ENCODE results near the gene IRX6.

IRX6 gene

DNA sequence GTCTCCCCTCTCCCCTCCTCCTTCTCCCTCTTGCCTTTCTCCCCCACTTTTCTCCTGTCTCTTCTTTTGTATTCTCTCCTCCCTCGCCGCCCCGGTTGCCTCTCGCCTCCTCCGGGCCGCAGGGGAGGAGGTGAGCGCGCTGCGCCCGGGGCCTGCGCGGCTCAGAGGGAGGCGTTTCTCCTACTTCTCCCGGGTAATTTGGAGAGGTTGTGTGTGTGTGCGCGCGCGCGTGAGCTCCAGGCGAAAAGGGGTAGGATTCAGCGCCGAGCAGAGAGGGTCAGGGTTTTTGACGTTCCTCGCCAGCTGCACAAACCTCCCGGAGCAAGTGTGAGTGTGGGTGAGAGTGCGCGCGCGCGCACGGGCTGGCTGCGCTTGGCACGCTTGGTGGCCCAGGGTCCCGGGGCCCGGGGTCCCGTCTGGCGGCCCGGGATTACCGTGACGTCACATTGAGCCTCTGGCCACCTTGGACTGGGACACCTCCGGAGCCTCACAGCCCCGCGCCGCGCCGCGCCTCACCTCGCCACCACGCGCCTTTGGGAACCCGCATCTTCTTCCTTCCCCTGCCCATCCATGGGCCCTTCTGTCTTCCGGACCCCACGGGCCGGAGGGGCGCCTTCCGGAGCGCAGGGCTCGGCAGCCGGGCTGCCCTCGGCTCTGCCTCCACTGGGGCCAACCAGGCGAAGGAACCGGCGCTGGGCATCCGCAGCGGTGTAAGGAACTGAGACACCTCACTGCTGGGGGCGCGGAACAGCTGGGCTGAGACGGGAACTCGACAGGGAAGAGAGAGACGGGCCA, 479 bp downstream of the IRX6 start:
- DNase-seq (ENCODE audit: low read depth), result no peak

DNA sequence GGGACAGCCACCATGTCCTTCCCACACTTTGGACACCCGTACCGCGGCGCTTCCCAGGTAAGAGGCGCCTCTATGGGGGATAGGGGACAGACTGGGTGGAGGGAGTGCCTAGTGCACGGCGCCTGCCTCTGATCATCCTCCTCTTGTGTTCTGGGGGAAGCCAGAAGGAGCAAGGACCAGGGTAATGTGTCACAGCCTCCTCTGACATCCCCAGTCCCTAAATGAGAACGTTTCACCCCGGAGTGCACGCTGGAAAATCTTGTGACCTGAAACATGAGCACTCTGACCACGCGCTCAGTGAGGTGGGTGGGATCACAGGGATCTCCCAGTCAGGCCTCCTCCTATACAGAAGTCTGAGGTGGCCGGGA, 1.1 kb downstream of the IRX6 start:
- no peak for DNase-seq (ENCODE audit: low read depth)

DNA sequence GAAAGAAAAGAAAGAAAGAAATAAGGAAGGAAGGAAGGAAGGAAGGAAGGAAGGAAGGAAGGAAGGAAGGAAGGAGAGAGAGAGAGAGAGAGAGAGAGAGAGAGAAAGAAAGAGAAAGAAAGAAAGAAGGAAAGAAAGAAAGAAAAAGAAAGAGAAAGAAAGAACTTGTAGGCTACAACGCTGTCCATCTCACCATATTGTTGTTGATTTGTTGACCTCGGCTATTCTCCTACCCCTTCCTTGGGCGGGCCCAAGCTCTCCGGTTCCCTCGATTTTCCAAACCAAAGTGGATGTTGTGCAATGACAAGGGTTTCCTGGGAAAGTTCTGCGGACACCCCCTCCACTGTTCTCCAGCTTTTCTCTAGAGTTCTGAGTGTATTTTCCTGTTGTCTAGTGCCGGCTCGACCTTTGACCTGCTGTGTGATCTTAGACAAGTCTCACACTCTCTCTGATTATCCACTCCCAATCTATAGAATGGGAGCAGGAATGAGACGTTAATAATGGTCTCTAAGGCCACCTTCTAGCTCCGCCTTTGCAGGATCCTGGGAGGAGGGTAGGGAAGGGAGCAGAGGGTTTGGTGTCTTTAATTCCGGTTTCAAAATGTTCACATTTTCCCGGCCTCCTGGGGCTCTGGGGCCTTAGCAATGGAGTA, 1.6 kb downstream of the IRX6 start:
- no peak for DNase-seq (ENCODE audit: low read depth)

DNA sequence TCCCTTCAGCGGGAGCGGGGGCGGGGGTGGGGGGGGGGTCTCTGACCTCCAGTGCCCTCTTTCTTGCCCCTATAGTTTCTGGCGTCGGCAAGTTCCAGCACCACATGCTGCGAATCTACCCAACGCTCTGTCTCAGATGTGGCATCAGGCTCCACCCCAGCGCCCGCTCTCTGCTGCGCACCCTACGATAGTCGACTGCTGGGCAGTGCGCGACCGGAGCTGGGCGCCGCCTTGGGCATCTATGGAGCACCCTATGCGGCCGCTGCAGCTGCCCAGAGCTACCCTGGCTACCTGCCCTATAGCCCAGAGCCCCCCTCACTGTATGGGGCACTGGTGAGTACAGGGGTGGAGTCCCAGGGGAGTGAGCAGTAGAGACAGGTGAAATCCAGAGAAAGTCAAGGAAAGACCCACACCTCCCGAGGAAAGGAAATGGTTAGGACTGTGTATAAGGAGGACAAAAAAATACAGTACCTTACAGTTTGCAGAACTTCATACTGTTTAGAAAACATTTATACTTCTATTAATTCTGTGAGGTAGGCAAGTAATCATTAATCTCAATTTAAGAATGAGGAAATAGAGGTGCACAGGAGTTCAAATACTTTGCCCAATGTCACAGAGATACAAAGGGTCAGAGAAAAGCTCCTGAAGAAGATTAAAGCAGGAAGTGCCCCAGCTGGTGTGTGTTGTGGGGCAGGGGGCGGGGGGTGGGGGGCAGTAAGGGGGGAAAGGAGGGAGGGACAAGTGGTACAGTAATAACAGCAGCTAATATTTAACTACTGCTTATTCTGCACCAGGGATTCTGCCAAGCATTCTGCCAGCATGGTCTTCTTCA, 2.5 kb downstream of the IRX6 start:
- no peak for DNase-seq (ENCODE audit: low read depth)

DNA sequence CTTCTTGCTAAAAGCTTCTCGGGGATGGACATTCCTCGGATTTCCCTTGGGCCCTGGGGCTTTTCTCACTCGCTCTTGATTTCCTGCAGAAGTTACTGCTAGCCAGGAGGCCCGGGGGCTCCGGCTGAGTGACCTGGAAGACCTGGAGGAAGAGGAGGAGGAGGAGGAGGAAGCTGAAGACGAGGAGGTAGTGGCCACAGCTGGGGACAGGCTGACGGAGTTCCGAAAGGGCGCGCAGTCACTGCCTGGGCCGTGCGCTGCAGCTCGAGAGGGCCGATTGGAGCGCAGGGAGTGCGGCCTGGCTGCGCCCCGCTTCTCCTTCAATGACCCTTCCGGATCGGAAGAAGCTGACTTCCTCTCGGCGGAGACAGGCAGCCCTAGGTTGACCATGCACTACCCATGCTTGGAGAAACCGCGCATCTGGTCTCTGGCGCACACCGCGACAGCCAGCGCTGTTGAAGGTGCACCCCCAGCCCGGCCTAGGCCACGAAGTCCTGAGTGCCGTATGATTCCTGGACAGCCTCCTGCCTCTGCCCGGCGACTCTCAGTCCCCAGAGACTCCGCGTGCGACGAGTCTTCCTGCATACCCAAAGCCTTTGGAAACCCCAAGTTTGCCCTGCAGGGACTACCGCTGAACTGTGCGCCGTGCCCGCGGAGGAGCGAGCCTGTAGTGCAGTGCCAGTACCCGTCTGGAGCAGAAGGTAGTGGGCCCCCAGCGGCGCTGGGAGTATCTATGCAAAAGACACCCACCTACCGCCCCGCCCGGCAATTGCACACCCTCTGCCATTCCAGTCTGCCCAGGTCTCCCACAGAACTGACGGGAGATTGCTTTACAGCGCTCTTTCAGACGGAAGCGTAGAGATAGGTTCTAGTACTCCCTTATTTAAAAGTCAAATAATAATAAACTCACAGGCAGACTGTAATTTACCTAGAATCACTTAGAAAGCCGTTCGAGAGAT, 4.9 kb downstream of the IRX6 start:
- DNase-seq (ENCODE audit: low read depth), result no peak

DNA sequence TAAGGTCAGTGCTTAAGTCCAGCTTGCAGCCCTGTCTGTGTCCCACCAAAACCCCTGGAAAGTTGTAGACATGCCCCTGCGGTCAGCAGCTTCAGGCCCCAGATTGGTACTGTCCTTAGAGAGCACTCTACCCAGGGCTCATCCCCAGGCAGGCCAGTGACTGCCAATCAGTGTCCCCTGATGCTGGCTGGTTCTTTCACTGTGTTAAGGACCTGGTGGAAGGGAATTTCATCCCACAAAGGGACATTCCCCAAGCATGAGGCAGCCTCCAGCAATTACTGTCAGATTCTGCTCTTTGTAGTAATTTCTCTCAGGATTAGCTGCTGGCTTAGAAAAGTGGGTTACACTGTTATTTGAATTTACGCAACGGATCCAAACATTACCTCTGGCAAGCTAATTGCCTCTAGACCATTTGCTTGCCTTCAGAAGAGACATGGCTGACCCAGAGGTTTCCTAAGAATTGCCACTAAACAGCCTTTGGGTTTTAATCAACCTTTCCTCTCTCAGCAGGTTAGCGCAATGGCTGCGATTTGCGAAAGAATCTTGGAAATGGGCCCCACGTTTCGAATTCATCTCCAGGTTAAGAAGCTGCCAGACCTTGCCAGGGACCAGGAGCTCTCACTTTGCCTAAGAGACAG, 5.9 kb downstream of the IRX6 start:
- no peak for DNase-seq (ENCODE audit: low read depth)

DNA sequence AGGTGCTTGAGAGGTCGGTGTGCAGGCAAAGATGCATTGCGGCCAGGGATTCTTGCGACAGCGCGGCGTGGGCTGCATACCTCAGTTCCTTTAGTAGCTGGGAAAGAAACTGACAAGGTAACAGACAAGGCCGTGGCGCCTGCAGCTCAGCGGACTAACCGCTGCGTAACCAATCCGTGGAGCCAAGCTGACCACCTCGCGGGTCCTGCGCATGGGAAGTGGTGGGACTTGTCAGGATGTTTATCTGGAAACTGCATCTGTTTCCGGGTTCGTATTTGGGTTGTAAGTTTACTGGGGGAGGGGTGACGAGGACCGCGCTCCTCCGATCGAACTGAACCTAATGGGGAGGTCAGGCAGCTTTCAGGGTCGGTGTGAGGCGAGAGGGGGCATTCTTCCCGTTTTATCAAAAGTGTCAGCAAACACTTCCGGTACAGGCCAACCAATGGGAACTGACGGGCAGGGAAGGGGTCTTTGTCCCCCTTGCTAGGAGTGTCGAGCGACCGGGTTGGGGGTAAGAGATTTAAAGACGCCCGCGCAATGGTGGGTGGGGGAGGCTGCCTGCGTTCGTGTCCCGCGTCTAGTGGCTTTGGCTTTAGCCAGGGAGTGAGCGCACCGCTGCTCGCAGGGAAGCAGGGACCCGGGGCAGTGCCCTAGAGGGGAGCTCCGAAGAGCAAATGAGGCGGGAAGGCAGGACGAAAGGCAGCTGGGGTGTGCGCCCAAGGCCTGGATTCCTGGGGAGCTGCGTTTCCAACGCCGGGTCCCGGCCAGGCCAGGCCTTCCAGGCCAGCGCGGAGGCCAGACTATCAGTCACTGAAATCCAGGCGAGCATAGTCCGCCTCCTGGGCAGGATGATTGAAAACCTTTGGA, 7.0 kb downstream of the IRX6 start:
- no peak for DNase-seq (ENCODE audit: low read depth)

DNA sequence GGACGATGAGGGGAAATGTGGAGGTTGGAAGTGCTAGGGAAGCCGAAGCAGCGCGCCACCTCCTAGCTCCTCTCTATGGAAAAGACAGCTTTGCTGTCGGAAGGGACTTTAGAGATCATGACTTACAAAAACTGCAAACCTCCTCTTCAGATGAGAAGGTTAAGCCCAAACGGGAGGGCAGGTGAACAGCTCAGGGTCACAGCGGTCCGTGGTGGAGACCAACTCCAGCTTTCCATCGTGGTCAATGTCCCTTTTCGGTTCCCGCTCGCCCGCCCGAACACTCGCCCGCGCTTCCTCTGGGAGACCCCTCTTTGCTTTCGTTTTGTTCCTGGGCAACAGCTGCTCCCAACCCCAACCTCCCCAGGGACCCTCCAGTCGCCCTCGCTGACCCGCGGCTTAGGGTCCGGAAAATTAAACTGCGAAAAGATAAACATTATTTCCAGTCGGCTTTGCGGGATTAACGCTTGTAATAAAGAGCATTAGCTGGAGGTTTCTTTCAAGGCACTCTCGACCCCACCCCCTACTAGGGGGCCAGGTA, 7.7 kb downstream of the IRX6 start:
- DNase-seq (ENCODE audit: low read depth), result no peak

DNA sequence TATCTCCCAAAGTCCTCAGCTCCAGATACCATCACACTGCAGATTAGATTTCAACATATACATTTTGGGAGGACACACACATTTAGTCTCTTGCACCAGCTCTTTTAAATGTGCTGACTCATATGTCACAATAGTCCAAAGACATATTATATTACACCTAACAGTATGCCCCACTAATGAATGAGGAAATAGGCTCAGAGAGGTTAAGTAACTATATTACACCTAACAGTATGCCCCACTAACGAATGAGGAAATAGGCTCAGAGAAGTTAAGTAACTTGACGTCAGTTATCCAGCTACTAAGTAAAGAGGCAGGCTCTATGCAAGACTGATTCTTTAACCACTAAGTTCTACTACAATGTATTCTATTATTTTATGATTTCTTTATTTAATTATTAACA, 9.7 kb downstream of the IRX6 start:
- no peak for DNase-seq (ENCODE audit: low read depth)

DNA sequence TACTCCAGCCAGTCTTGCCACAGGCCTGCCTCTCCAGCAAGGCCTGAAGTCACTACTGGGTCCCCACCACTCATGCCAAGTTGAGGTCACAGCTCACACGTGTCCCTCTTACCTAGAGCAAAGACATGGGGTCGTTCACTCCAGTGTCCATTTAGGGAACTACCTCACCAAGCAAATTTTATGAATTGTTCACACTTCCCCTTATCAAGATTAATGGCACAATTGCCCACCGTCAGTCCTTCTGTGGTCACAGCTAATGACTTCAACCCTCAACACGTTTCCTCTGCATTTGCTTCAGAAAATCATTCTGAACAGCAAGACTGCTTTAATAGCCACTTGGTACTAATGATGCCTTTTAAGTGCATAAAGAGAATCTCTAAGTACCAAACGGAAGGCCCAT, 14.6 kb downstream of the IRX6 start:
- DNase-seq (ENCODE audit: low read depth), result no peak

DNA sequence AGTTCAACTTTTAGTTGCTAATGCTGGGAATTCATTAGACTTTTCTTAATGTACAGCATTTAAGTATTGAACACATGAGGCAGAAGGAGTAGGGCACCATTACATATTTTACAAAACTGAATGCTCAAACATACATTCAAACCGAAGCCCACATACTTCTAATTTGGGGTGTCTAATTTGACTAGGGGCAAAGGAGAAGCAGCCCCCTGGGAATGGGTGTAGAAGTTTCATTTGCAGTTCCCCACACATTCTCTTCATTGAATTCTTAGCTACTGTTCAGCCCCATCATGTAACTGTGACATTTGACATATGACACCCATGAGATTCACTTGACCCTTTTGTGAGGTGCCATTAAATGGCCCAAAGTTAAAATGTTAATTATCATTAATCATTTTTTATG, 16.4 kb downstream of the IRX6 start:
- DNase-seq (ENCODE audit: low read depth), result no peak

DNA sequence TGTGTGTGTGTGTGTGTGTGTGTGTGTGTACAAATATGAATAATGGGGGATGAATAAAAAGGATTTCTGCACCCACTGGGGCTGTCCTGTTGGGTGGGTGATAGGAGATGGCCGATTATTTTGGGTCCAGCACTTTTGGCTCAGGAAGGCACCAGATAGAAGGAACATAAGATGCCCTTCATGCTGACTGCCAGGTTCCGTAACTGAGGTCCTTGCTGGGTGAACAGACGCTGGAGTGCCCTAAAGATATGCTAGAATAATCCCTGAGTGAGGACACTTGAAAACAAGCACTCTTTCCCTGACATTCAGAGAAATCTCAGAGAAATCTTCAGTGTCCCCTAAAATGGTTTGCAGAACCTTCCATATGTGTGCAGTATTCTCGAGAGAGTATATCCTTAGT, 17.7 kb downstream of the IRX6 start:
- DNase-seq (ENCODE audit: low read depth), result no peak

DNA sequence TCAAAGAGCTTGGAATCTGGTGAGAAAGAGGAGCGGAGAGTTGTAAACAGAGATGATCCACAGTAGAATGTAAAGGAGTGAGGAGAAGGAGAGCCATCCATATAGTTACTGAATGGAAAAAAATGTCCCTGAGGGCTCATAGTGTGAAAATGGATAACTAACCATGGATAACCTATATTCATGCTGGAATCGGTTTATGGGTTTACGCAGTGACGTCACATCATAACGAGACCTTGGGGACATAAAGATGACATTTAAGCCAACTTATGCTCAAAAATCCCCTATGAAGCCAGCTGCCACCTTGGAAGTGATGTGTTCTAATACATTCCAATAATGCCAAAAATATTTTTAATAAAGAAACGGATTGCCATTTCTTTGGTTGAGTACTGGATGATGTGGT, 22.5 kb downstream of the IRX6 start:
- no peak for DNase-seq (ENCODE audit: low read depth)

DNA sequence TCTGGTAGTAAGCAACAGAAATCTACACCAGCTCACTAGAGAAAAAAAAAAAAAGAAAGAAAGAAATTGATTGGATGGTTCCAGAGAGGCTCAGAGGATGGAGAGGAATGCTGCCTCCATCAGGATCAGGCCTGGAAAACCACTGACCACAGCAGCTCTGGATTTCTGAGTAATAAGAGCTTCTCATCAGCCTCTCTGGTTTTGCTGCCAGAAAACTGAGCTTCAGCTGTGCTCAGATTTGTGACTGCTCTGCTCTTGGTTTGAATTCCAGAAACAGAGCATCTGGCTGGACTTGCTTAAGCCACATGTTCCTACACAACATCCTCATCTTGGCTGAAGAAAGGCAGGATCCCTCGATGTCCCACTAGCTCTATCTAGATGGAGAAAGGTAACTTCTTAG, 25.9 kb downstream of the IRX6 start:
- no peak for DNase-seq (ENCODE audit: low read depth)

DNA sequence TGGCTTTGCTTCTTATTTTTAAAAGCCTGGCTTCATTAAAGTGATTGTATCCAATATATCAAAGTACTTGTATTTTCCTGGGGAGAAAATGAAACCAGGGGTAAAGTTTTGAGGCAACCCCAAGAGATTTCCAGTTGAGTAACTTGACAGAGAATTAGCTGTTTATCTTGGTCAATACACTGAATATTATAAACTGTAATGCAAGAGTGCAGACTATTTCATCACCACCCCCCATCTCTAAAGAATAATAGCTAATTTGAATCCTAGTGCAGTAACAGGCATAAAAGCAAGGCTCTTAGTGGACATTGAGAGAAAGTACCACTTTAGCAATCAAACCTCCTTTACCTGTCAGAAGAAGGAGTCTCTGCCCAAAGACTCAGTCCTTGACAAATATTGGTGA, 27.0 kb downstream of the IRX6 start:
- no peak for DNase-seq (ENCODE audit: low read depth)

DNA sequence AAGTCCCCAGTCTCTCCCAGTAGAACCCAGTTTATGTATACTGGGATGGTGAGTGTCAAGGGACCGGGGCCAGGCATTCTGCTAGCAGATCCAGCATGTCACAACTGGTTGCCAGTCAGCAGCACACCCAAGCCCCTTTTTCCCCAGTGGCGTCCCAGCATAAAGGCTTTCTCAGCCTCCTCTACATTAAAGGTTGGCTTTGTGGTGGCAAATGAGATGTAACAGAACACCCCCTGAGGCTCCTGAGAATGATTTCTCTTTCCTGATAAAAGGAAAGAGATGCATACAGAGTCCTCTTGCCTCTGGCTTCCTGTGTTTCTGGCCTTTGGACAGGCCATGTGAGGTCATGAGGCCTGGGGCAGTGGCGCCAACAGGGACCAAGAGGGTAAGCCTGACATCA, 27.9 kb downstream of the IRX6 start:
- no peak for DNase-seq (ENCODE audit: low read depth)

DNA sequence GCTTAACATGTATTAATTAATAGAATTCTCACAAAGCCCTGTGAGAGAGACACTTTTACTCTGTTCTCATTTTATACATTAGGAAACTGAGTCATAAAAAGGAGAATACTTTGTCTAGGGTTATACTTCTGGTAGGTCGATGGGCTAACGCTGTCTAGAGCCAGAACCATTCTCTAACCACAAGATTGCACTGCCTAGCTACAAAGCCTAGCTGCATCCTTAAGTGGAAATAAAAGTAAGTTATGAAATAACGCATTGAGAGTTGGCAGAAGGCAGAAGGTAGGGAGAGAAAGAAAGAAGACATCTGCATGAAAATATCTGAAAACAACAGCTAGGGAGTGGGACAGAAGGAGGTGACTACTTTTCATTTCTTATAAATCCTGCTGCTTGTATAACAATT, 33.2 kb downstream of the IRX6 start:
- DNase-seq (ENCODE audit: low read depth), result no peak

DNA sequence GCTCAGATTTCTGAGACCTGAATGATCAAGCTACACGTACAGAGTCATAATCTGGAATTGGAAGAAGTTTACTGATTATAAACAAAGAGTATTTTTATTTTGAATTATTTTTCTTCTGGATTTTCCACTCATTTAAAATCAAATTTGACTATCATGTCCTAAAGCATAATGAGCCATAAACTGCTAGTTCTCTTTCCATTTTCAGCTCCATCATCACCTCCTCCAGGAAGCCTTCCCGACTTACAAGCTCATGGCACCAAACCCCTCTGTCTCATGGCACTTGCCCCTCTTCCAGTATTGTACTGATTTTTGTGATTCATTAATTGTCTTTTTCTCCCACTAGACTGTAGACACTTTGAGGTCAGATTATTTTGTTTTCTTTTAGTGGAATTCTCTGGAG, 35.9 kb downstream of the IRX6 start:
- no peak for DNase-seq (ENCODE audit: low read depth)

DNA sequence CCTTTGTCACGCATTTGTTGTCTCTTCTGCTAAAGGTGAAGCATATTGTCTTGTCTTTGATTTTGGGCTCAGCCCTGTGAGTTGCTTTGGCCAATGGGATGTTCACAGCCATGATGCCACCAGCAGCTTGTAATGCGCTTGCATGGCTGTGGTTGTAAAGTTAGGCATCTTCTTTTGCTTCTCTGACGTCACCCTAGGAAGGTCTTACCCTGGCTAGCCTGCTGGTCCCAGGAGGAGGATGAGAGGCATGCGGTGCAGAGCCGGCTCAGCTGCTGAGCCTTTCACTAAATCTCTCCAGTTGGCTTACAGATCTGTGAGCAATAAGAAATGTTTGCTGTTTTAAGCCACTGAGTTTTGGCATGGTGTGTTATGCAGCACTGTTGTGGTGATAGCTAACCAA, 40.8 kb downstream of the IRX6 start:
- no peak for DNase-seq (ENCODE audit: low read depth)

DNA sequence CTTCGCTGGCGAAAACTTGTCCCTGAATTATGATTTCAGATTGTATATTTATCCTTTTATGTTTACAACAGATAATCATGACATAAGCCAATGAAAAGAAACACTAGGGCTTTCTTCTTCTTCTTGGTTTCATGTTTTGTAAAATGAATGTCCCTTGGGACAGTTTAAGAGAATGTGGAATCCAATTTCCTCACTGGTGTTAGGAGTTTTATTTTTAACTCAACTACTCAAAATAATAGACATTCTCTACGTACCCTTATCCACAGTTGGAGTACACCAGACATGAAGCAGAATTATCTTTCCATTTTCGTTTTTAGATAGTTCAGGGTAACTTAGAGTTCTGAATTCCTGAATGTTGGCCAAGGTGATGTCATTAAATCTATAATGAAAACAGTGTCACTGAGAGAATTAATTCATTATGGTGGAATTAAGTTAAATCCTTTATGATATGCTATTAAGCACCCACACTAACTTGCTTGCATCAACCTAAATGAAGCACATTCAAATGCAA, 43.4 kb downstream of the IRX6 start:
- no peak for DNase-seq (ENCODE audit: low read depth)

All from stimulated activated CD8-positive, alpha-beta memory T cell treated with anti-CD3 and anti-CD28 coated beads, Interleukin-12 subunit alpha, Interleukin-12 subunit beta, amount 100 ng/mL, for 4 hours (primary cell).